Colonic mucosa (tissue), 4 donors: ENCODE data around the gene CSF2RB. TPM values are rescaled to one million over a fixed set of nuclear protein-coding genes. Genes with fewer than 3 reads are reported as not detected.

ENCODE experiments used
- DNase-seq: peaks from one replicate; pipeline ENCODE4 v3.0.0-alpha.2; 2020
- H3K27ac ChIP-seq: fragments of 200-600 bp; one replicate; pipeline ENCODE4 v1.8.0; 2021
- H3K27me3 ChIP-seq: fragments of 200-600 bp; one replicate; pipeline ENCODE4 v1.8.0; 2021
- H3K36me3 ChIP-seq: fragments of 200-600 bp; one replicate; pipeline ENCODE4 v1.8.0; 2021
- H3K4me1 ChIP-seq: fragments of 200-600 bp; one replicate; pipeline ENCODE4 v1.8.0; 2021; ENCODE audit warnings: mild to moderate bottlenecking
- H3K4me3 ChIP-seq: fragments of 200-600 bp; one replicate; pipeline ENCODE4 v1.8.0; 2021
- H3K9ac ChIP-seq, 2 donors: one replicate each; pipeline ENCODE4 v1.7.0; 2013; ENCODE audit warnings: control low read depth in 2 of 2, low read depth in 2 of 2, low read length in 2 of 2
- H3K9me3 ChIP-seq: fragments of 200-600 bp; one replicate; pipeline ENCODE4 v1.8.0; 2021
- CTCF ChIP-seq: fragments of 200-600 bp; IDR thresholded peaks from one replicate; pipeline ENCODE4 v1.8.0; 2022; ENCODE audit warnings: antibody characterized with exemption, mild to moderate bottlenecking
- intact Hi-C: fragments of 100-400 bp; cut with DNase I; formaldehyde crosslinking; loops from one replicate; pipeline ENCODE4 v1.14.1; 2022
- total RNA-seq, 2 donors: library from RNA; stranded (reverse); fragmentation: NEBNext Ultra II Directional in 1 of 2; extraction: Animal tissue kit (Norgen Biotek cat#: 25700) in 1 of 2; gene quantifications; one replicate each; pipeline ENCODE4 v1.2.1, GENCODE V29; 2021
- donor health status: healthy.
- donor health status: DM: no; HTN: no; CAD: no.
- donor health status: DM: no; HTN: no; CAD: no.

CSF2RB gene
- total RNA-seq, 2 donors from 2014 or later = 2.1 to 5.2 TPM

GRCh38 chr22:36950797-36951590 is 37.6 kb downstream of the CSF2RB start:
- no peaks in the 10 kb centered on the region for H3K36me3 ChIP-seq
- H3K27ac ChIP-seq = no peak overlapping the region
- TF ChIP-seq CTCF = no peak
- H3K4me1 ChIP-seq = no peaks in the 10 kb centered on the region
- DNase-seq = no peak
- no peaks in the 10 kb centered on the region for H3K9me3 ChIP-seq
- H3K9ac ChIP-seq = no peak overlapping the region
- no peaks in the 10 kb centered on the region for H3K27me3 ChIP-seq
- H3K4me3 ChIP-seq = no peak overlapping the region
- intact Hi-C loops = no loop called here

DNA sequence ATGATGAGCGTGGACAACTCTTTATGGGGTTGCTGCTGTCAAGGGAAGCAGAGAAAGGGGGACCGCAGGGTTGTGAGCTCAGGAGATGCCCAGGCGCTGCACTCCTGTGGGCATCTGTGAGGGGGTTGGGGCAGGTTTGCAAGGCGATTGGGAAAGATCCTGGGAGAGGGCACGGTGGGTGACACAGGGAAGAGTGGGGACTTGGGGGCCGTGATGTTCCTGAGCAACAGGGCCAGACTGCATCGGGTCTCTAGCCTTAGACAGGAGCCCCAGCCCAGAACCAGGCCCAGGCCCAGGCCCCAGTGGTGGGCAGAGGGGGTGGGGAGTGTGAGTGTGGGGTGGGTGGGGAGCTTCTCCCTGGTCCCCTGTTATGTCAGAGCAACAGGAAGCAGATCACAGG is 38.3 kb downstream of the CSF2RB start:
- no peaks in the 10 kb centered on the region for H3K9me3 ChIP-seq

GRCh38 chr22:36953239-36954080 is 40.0 kb downstream of the CSF2RB start:
- intact Hi-C loops = no loop called here
- no peak for TF ChIP-seq CTCF
- no peak for DNase-seq
- H3K27me3 ChIP-seq = no peaks in the 10 kb centered on the region
- no peaks in the 10 kb centered on the region for H3K4me1 ChIP-seq
- H3K9ac ChIP-seq = no peak overlapping the region
- no peaks in the 10 kb centered on the region for H3K36me3 ChIP-seq
- no peak overlapping the region for H3K27ac ChIP-seq
- H3K9me3 ChIP-seq = no peaks in the 10 kb centered on the region
- H3K4me3 ChIP-seq = no peak overlapping the region

More for the DNA sequence above, 38.3 kb downstream of the CSF2RB start:
- Histone ChIP-seq H3K4me3 (no peak overlapping the region), H3K4me1 (no peaks in the 10 kb centered on the region), H3K9ac (no peak overlapping the region), H3K36me3 (no peaks in the 10 kb centered on the region), H3K27ac (no peak overlapping the region), H3K27me3 (no peaks in the 10 kb centered on the region)
- intact Hi-C loops = no loop called here
- TF ChIP-seq CTCF = no peak
- DNase-seq = no peak

GRCh38 chr22:36954251-36955014 is 41.0 kb downstream of the CSF2RB start:
- intact Hi-C loops = no loop called here
- no peak overlapping the region for H3K4me3 ChIP-seq
- no peak for TF ChIP-seq CTCF
- no peak for DNase-seq
- no peaks in the 10 kb centered on the region for H3K36me3 ChIP-seq
- no peak overlapping the region for H3K9ac ChIP-seq
- H3K4me1 ChIP-seq = no peaks in the 10 kb centered on the region
- no peaks in the 10 kb centered on the region for H3K27me3 ChIP-seq
- no peak overlapping the region for H3K27ac ChIP-seq
- H3K9me3 ChIP-seq = no peaks in the 10 kb centered on the region

DNA sequence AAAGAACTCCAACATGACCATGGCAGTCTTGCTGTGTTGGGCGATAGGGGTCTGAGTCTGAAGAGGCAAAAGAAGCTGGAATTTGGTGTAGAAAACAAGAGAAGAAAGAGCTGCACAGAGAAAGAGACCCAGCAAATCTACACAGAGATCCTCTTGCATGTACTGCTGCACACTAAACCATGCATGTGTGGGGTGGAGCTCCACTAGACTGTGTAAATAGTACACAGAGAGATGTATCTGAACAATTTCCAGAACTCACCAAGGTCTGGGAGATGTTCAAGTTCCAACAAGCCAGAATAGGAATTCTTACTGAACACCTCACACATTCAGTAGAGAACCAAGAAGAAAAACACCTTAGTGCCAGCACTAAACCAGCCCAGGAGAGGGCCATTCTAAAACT is 42.3 kb downstream of the CSF2RB start:
- no peak for DNase-seq

More for the DNA sequence above, 42.3 kb downstream of the CSF2RB start:
- Histone ChIP-seq H3K4me1 (no peaks in the 10 kb centered on the region), H3K9ac (no peak overlapping the region), H3K36me3 (no peaks in the 10 kb centered on the region), H3K27me3 (no peaks in the 10 kb centered on the region), H3K9me3 (no peaks in the 10 kb centered on the region), H3K27ac (no peak overlapping the region), H3K4me3 (no peak overlapping the region)
- no peak for TF ChIP-seq CTCF
- intact Hi-C loops = no loop called here
